Activated naive CD8-positive, alpha-beta T cell (primary cell): ENCODE data around the gene GRIK4.

Experiments used
- H3K27ac Mint-ChIP-seq: one replicate; pipeline ENCODE4 v1.8.0; 2021; ENCODE audit warnings: mixed read lengths
- H3K27me3 Mint-ChIP-seq: one replicate; pipeline ENCODE4 v1.8.0; 2021; ENCODE audit warnings: mixed read lengths
- H3K36me3 Mint-ChIP-seq: one replicate; pipeline ENCODE4 v1.8.0; 2021; ENCODE audit warnings: mixed read lengths
- H3K4me1 Mint-ChIP-seq: one replicate; pipeline ENCODE4 v1.8.0; 2021; ENCODE audit warnings: low read depth, mixed read lengths
- H3K4me3 Mint-ChIP-seq: one replicate; pipeline ENCODE4 v1.8.0; 2021; ENCODE audit warnings: mild to moderate bottlenecking, mixed read lengths
- H3K9me3 Mint-ChIP-seq: one replicate; pipeline ENCODE4 v1.8.0; 2021; ENCODE audit warnings: low read depth, mixed read lengths

Gene GRIK4

GRCh38 chr11:120837696-120838095, 326.1 kb downstream of the GRIK4 start:
- H3K9me3 Mint-ChIP-seq = no peaks in the 10 kb centered on the region
- H3K4me1 Mint-ChIP-seq = no peaks in the 10 kb centered on the region
- no peaks in the 10 kb centered on the region for H3K36me3 Mint-ChIP-seq
- no peak overlapping the region for H3K4me3 Mint-ChIP-seq
- H3K27ac Mint-ChIP-seq = no peak overlapping the region
- peaks cover 4% of the 10 kb centered on the region for H3K27me3 Mint-ChIP-seq

- Mint-ChIP-seq H3K4me1 (no peaks in the 10 kb centered on the region), H3K27ac (no peak overlapping the region), H3K27me3 (peaks cover 5% of the 10 kb centered on the region), H3K4me3 (no peak overlapping the region), H3K9me3 (no peaks in the 10 kb centered on the region), H3K36me3 (no peaks in the 10 kb centered on the region)
Observed at GRCh38 chr11:120839201-120839600, 327.7 kb downstream of the GRIK4 start.

- Mint-ChIP-seq H3K27ac (no peak overlapping the region), H3K4me1 (no peaks in the 10 kb centered on the region), H3K36me3 (no peaks in the 10 kb centered on the region), H3K27me3 (peaks cover 5% of the 10 kb centered on the region), H3K9me3 (no peaks in the 10 kb centered on the region), H3K4me3 (no peak overlapping the region)
Observed at GRCh38 chr11:120839846-120840402, 328.4 kb downstream of the GRIK4 start.

GRCh38 chr11:120840661-120841060, 329.1 kb downstream of the GRIK4 start:
- Mint-ChIP-seq H3K9me3 (no peaks in the 10 kb centered on the region), H3K4me1 (no peaks in the 10 kb centered on the region), H3K36me3 (no peaks in the 10 kb centered on the region), H3K27me3 (peaks cover 5% of the 10 kb centered on the region), H3K4me3 (no peak overlapping the region), H3K27ac (no peak overlapping the region)

GRCh38 chr11:120841074-120841473, 329.5 kb downstream of the GRIK4 start:
- H3K27ac Mint-ChIP-seq = no peak overlapping the region
- no peaks in the 10 kb centered on the region for H3K4me1 Mint-ChIP-seq
- peaks cover 5% of the 10 kb centered on the region for H3K27me3 Mint-ChIP-seq
- H3K36me3 Mint-ChIP-seq = no peaks in the 10 kb centered on the region
- no peak overlapping the region for H3K4me3 Mint-ChIP-seq
- no peaks in the 10 kb centered on the region for H3K9me3 Mint-ChIP-seq

- no peaks in the 10 kb centered on the region for H3K4me1 Mint-ChIP-seq
- H3K27ac Mint-ChIP-seq = no peak overlapping the region
- H3K27me3 Mint-ChIP-seq = peaks cover 3% of the 10 kb centered on the region
- no peaks in the 10 kb centered on the region for H3K36me3 Mint-ChIP-seq
- no peaks in the 10 kb centered on the region for H3K9me3 Mint-ChIP-seq
- no peak overlapping the region for H3K4me3 Mint-ChIP-seq
Observed at GRCh38 chr11:120842195-120842594, 330.6 kb downstream of the GRIK4 start.

- Mint-ChIP-seq H3K27ac (no peak overlapping the region), H3K9me3 (no peaks in the 10 kb centered on the region), H3K36me3 (no peaks in the 10 kb centered on the region), H3K4me3 (no peak overlapping the region), H3K27me3 (no peaks in the 10 kb centered on the region), H3K4me1 (no peaks in the 10 kb centered on the region)
Observed at GRCh38 chr11:120853435-120853834, 341.9 kb downstream of the GRIK4 start.

GRCh38 chr11:120854988-120855387, 343.4 kb downstream of the GRIK4 start:
- H3K9me3 Mint-ChIP-seq = no peaks in the 10 kb centered on the region
- no peaks in the 10 kb centered on the region for H3K27me3 Mint-ChIP-seq
- H3K4me1 Mint-ChIP-seq = no peaks in the 10 kb centered on the region
- H3K4me3 Mint-ChIP-seq = no peak overlapping the region
- H3K36me3 Mint-ChIP-seq = no peaks in the 10 kb centered on the region
- H3K27ac Mint-ChIP-seq = no peak overlapping the region

GRCh38 chr11:120857508-120857907, 346.0 kb downstream of the GRIK4 start:
- Mint-ChIP-seq H3K9me3 (no peaks in the 10 kb centered on the region), H3K4me1 (no peaks in the 10 kb centered on the region), H3K4me3 (no peak overlapping the region), H3K27ac (no peak overlapping the region), H3K36me3 (no peaks in the 10 kb centered on the region), H3K27me3 (no peaks in the 10 kb centered on the region)

- Mint-ChIP-seq H3K27ac (no peak overlapping the region), H3K36me3 (no peaks in the 10 kb centered on the region), H3K27me3 (peaks cover 3% of the 10 kb centered on the region), H3K9me3 (no peaks in the 10 kb centered on the region), H3K4me3 (no peak overlapping the region), H3K4me1 (no peaks in the 10 kb centered on the region)
Observed at GRCh38 chr11:120858740-120859139, 347.2 kb downstream of the GRIK4 start.

- H3K9me3 Mint-ChIP-seq = no peaks in the 10 kb centered on the region
- no peak overlapping the region for H3K27ac Mint-ChIP-seq
- H3K4me1 Mint-ChIP-seq = no peaks in the 10 kb centered on the region
- H3K27me3 Mint-ChIP-seq = peaks cover 3% of the 10 kb centered on the region
- no peaks in the 10 kb centered on the region for H3K36me3 Mint-ChIP-seq
- H3K4me3 Mint-ChIP-seq = no peak overlapping the region
Observed at GRCh38 chr11:120859552-120860295, 348.2 kb downstream of the GRIK4 start.

- no peaks in the 10 kb centered on the region for H3K4me1 Mint-ChIP-seq
- no peaks in the 10 kb centered on the region for H3K36me3 Mint-ChIP-seq
- no peak overlapping the region for H3K4me3 Mint-ChIP-seq
- no peak overlapping the region for H3K27ac Mint-ChIP-seq
- H3K9me3 Mint-ChIP-seq = no peaks in the 10 kb centered on the region
- H3K27me3 Mint-ChIP-seq = peaks cover 6% of the 10 kb centered on the region
Observed at GRCh38 chr11:120863359-120863758, 351.8 kb downstream of the GRIK4 start.

GRCh38 chr11:120867024-120867423, 355.5 kb downstream of the GRIK4 start:
- H3K27ac Mint-ChIP-seq = no peak overlapping the region
- no peak overlapping the region for H3K4me3 Mint-ChIP-seq
- H3K4me1 Mint-ChIP-seq = no peaks in the 10 kb centered on the region
- H3K36me3 Mint-ChIP-seq = no peaks in the 10 kb centered on the region
- H3K27me3 Mint-ChIP-seq = peaks cover 6% of the 10 kb centered on the region
- no peaks in the 10 kb centered on the region for H3K9me3 Mint-ChIP-seq

- H3K4me3 Mint-ChIP-seq = no peak overlapping the region
- no peaks in the 10 kb centered on the region for H3K36me3 Mint-ChIP-seq
- peaks cover 6% of the 10 kb centered on the region for H3K27me3 Mint-ChIP-seq
- no peaks in the 10 kb centered on the region for H3K9me3 Mint-ChIP-seq
- no peaks in the 10 kb centered on the region for H3K4me1 Mint-ChIP-seq
- no peak overlapping the region for H3K27ac Mint-ChIP-seq
Observed at GRCh38 chr11:120867531-120867930, 356.0 kb downstream of the GRIK4 start.

GRCh38 chr11:120867988-120868387, 356.4 kb downstream of the GRIK4 start:
- Mint-ChIP-seq H3K27ac (no peak overlapping the region), H3K36me3 (no peaks in the 10 kb centered on the region), H3K9me3 (no peaks in the 10 kb centered on the region), H3K4me1 (no peaks in the 10 kb centered on the region), H3K27me3 (peaks cover 8% of the 10 kb centered on the region), H3K4me3 (no peak overlapping the region)

GRCh38 chr11:120869097-120869496, 357.5 kb downstream of the GRIK4 start:
- Mint-ChIP-seq H3K36me3 (no peaks in the 10 kb centered on the region), H3K4me1 (no peaks in the 10 kb centered on the region), H3K9me3 (no peaks in the 10 kb centered on the region), H3K4me3 (no peak overlapping the region), H3K27ac (no peak overlapping the region), H3K27me3 (peaks cover 5% of the 10 kb centered on the region)
